Measurements from ENCODE around the gene GRPEL1.

GRCh38 chr4:7026107-7026506 lies 41.8 kb downstream of the GRPEL1 start:
- TF ChIP-seq CTCF (IDR thresholded peaks at IDR 0.05) (no peak), POLR2A (IDR thresholded peaks at IDR 0.05) (no peak)

All from body of pancreas (tissue), 4 donors.